GM23338 (cell line): Measurements from ENCODE around the gene ZSCAN9. TPM values are rescaled to one million over a fixed set of nuclear protein-coding genes. Genes with fewer than 3 reads are reported as not detected.
A peak's percentile ranks its signal among the peaks of the same experiment; 100 is the strongest.

Experiments used
- ATAC-seq: fragments of 200-7000 bp; cut with Tn5 transposase; 3 replicates; pipeline ENCODE4 v1.9.1; 2020
- DNase-seq: peaks from one replicate; pipeline ENCODE4 v3.0.0-alpha.2; 2015; ENCODE audit warnings: low spot score
- H2AFZ ChIP-seq: fragments of 200-600 bp; sonication (generic); 2 replicates; pipeline ENCODE4 v1.8.0; 2016; ENCODE audit warnings: antibody characterized with exemption, mild to moderate bottlenecking, moderate library complexity
- H3F3A ChIP-seq: fragments of 200-600 bp; sonication (generic); replicated peaks from 2 replicates; pipeline ENCODE4 v1.8.0; 2017; ENCODE audit warnings: antibody characterized with exemption, mixed run types, low read depth
- H3K27ac ChIP-seq: fragments of 200-600 bp; sonication (generic); 2 replicates; pipeline ENCODE4 v1.6.1; 2016; ENCODE audit warnings: low read depth
- H3K27me3 ChIP-seq: fragments of 200-600 bp; sonication (generic); 2 replicates; pipeline ENCODE4 v1.8.0; 2016; ENCODE audit warnings: mild to moderate bottlenecking, mixed run types, moderate library complexity; ENCODE audit not compliant: insufficient read depth
- H3K36me3 ChIP-seq: fragments of 200-600 bp; sonication (generic); 2 replicates; pipeline ENCODE4 v1.8.0; 2016; ENCODE audit warnings: mild to moderate bottlenecking; ENCODE audit not compliant: insufficient read depth
- H3K4me1 ChIP-seq: fragments of 200-600 bp; sonication (generic); 2 replicates; pipeline ENCODE4 v1.8.0; 2016; ENCODE audit warnings: mild to moderate bottlenecking, moderate library complexity; ENCODE audit not compliant: insufficient read depth
- H3K4me2 ChIP-seq: fragments of 200-600 bp; sonication (generic); 2 replicates; pipeline ENCODE4 v1.7.1; 2017; ENCODE audit warnings: mixed run types
- H3K4me3 ChIP-seq: fragments of 200-600 bp; sonication (generic); 2 replicates; pipeline ENCODE4 v1.6.1; 2016; ENCODE audit warnings: mixed run types
- H3K79me2 ChIP-seq: fragments of 200-600 bp; sonication (generic); replicated peaks from 2 replicates; pipeline ENCODE4 v1.8.0; 2017; ENCODE audit warnings: mild to moderate bottlenecking; ENCODE audit not compliant: insufficient read depth
- H3K9me2 ChIP-seq: fragments of 200-600 bp; sonication (generic); 2 replicates; pipeline ENCODE4 v1.8.0; 2017; ENCODE audit not compliant: insufficient read depth
- H4K20me1 ChIP-seq: fragments of 200-600 bp; sonication (generic); replicated peaks from 2 replicates; pipeline ENCODE4 v1.8.0; 2017; ENCODE audit warnings: mild to moderate bottlenecking; ENCODE audit not compliant: insufficient read depth
- H3K27ac Mint-ChIP-seq: 2 replicates; pipeline ENCODE4 v1.8.0; 2020; ENCODE audit warnings: inconsistent platforms, mild to moderate bottlenecking, moderate library complexity, mixed read lengths
- H3K27me3 Mint-ChIP-seq: 3 replicates; pipeline ENCODE4 v1.8.0; 2022; ENCODE audit warnings: low read depth, mild to moderate bottlenecking, moderate library complexity, mixed read lengths, inconsistent platforms; ENCODE audit not compliant: insufficient read depth, poor library complexity
- H3K36me3 Mint-ChIP-seq: 3 replicates; pipeline ENCODE4 v1.8.0; 2021; ENCODE audit warnings: low read depth, mild to moderate bottlenecking, inconsistent platforms, moderate library complexity, mixed read lengths
- H3K4me1 Mint-ChIP-seq: 3 replicates; pipeline ENCODE4 v1.8.0; 2020; ENCODE audit warnings: mild to moderate bottlenecking, inconsistent platforms, mixed read lengths
- H3K4me3 Mint-ChIP-seq: 3 replicates; pipeline ENCODE4 v1.8.0; 2021; ENCODE audit warnings: moderate library complexity, mild to moderate bottlenecking, inconsistent platforms, mixed read lengths
- H3K9me3 Mint-ChIP-seq: 3 replicates; pipeline ENCODE4 v1.8.0; 2020; ENCODE audit warnings: moderate library complexity, mild to moderate bottlenecking, inconsistent platforms, mixed read lengths
- CREB1 ChIP-seq: fragments of 250-450 bp; sonication (Bioruptor Pico); IDR thresholded peaks from 2 replicates; pipeline ENCODE4 v1.5.0; 2020; ENCODE audit warnings: low read depth, mild to moderate bottlenecking, moderate library complexity
- EZH2 ChIP-seq: fragments of 200-600 bp; sonication (generic); IDR thresholded peaks from one replicate; pipeline ENCODE4 v1.8.0; 2017; ENCODE audit warnings: antibody characterized with exemption, mild to moderate bottlenecking, low read depth; ENCODE audit not compliant: unreplicated experiment
- EZH2phosphoT487 ChIP-seq: fragments of 200-600 bp; sonication (generic); IDR thresholded peaks from one replicate; pipeline ENCODE4 v1.8.1; 2018; ENCODE audit warnings: antibody characterized with exemption; ENCODE audit not compliant: unreplicated experiment
- JUNB ChIP-seq: IDR thresholded peaks from one replicate; pipeline ENCODE4 v1.6.1; 2016; ENCODE audit warnings: antibody characterized with exemption; ENCODE audit not compliant: unreplicated experiment
- NANOG ChIP-seq: IDR thresholded peaks from 2 replicates; pipeline ENCODE4 v1.6.1; 2016; ENCODE audit warnings: antibody characterized with exemption, borderline replicate concordance
- POLR2AphosphoS5 ChIP-seq: IDR thresholded peaks from 2 replicates; pipeline ENCODE4 v1.6.1; 2016; ENCODE audit warnings: antibody characterized with exemption, low read depth
- STAT1 ChIP-seq: IDR thresholded peaks from one replicate; pipeline ENCODE4 v1.6.1; 2016; ENCODE audit warnings: antibody characterized with exemption; ENCODE audit not compliant: unreplicated experiment
- ZNF114 ChIP-seq: fragments of 250-450 bp; sonication (Bioruptor Pico); IDR thresholded peaks from 2 replicates; pipeline ENCODE4 v1.5.0; 2020; ENCODE audit warnings: mild to moderate bottlenecking, moderate library complexity
- ZNF331 ChIP-seq: fragments of 250-450 bp; sonication (Bioruptor Pico); IDR thresholded peaks from 2 replicates; pipeline ENCODE4 v1.5.0; 2020; ENCODE audit warnings: low read depth, mild to moderate bottlenecking, moderate library complexity
- polyA plus RNA-seq: library from polyadenylated mRNA; unstranded; fragments of >200 nt; fragmentation: Nextera tagmentation; extraction: Ambion mirVana; gene quantifications from 2 replicates; pipeline ENCODE4 v1.2.1, GENCODE V29; 2016
- total RNA-seq: library from RNA; depleted of rRNA; stranded (reverse); fragments of >200 nt; shearing (Covaris generic); gene quantifications from 2 replicates; pipeline ENCODE4 v1.2.3, GENCODE V29; 2014
- TF ChIP-seq, protein P1 (sequence below): IDR thresholded peaks from 2 replicates; pipeline ENCODE4 v1.6.1; 2016; ENCODE audit warnings: antibody characterized with exemption
- TF ChIP-seq, protein P2 (sequence below): IDR thresholded peaks from one replicate; pipeline ENCODE4 v1.6.1; 2018; ENCODE audit warnings: antibody characterized with exemption; ENCODE audit not compliant: unreplicated experiment

Gene ZSCAN9
- total and polyA plus RNA-seq, 2 experiments from 2014 or later, result 10.0 to 10.9 TPM

DNA sequence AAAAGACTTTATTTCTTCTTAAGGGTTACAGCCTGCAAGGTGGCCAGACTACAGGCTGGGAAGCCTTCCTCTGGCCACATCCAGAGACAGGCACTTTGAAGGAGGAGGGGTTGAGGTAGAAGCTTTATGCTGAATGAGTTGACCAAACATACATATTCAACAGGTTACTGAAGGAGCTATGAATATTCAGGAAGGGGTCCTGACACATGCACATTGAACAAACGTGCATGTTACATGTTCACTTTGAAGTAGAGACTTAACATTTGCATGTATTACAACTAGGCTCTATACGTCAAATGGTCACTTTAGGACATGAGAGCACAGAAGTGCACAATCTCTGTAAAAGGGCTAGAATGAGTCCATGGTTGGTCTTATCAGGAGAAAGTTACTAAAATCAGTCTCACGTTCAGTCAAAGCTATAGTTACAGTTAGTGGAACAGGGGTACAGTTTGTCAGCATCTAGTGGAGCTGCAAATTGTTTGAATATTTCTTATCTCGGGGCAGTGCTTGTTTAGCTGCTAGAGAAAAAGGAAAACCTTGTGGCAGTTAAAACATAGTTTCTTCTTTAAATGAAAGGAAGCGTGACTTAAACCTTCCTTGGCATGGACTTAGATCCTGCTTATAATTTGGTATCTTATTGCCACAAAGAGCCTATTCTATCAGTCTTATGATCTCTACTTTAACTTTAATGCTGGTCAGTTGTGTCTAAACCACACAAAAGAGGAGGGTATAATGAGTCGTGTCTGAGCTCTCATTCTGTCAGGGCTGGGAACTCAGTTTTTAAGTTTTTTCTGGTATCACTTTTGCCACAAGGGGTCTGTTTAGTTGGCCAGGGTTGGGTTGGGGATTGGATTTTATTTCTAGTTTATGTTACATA is 4.6 kb upstream of the ZSCAN9 start (continued):
- TF ChIP-seq POLR2AphosphoS5, result no peak
- TF ChIP-seq, protein P1, sequence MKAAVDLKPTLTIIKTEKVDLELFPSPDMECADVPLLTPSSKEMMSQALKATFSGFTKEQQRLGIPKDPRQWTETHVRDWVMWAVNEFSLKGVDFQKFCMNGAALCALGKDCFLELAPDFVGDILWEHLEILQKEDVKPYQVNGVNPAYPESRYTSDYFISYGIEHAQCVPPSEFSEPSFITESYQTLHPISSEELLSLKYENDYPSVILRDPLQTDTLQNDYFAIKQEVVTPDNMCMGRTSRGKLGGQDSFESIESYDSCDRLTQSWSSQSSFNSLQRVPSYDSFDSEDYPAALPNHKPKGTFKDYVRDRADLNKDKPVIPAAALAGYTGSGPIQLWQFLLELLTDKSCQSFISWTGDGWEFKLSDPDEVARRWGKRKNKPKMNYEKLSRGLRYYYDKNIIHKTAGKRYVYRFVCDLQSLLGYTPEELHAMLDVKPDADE, result no peak
- no peak for TF ChIP-seq ZNF331

DNA sequence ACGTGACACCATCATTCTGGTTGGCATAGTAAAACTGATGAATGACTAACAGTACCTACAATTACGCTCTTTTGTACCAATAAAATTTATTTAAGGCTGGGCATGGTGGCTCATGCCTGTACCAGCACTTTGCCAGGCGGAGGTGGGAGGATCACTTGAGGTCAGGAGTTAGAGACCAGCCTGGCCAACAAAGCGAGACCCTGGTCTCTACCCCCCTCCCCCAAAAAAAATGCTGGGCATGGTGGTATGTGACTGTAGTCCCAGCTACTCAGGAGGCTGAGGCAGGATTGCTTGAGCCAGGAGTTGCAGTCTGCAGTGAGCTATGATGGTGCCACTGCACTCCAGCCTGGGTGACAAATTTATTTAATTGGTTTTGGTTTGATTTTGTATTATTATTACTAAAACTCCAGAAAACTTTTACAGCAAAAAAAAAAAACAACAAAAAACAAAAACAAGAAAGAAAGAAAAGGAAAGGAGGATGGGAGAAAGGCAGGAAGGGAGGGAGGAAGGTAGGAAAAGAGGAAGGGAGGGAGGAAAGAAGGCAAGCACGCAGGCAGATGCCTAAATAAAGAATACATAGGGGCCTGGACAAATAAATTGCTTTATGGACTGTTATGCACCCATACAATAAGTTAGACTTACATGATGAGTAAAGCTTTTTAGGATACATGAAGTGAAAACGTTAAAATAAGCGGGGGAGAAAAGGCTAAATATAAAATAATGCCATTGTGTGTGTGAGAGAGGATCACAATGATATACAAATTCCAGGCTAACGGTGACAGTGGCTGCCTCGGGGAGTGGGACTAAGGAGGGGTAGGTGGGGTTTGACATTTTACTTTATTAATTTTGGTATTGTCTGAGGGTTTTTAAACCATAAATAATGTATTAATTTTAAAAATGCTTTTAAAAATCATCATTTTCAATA is 682 bp upstream of the ZSCAN9 start:
- H3K4me1 ChIP-seq, result peaks cover 15% of the 10 kb centered on the region; the same call in 1 of the 2 replicates
- peak overlapping the region; percentile 91 for H3K4me3 ChIP-seq
- H3K36me3 ChIP-seq, result peaks cover 17% of the 10 kb centered on the region
- H3K27me3 Mint-ChIP-seq, result peaks cover 25% of the 10 kb centered on the region
- H3K79me2 ChIP-seq, result peaks cover 14% of the 10 kb centered on the region
- H3K4me1 Mint-ChIP-seq, result peaks cover 8% of the 10 kb centered on the region; the same call in 2 of the 3 replicates
- H4K20me1 ChIP-seq, result 0 out of 2 replicates have a peak, but pooled peaks cover 4% of the 10 kb centered on the region
- peak overlapping the region; percentile 97 for H3K4me3 Mint-ChIP-seq
- TF ChIP-seq EZH2phosphoT487 (no peak), EZH2 (no peak), STAT1 (no peak), ZNF331 (no peak), ZNF114 (no peak)
- TF ChIP-seq, protein P1, result no peak
- DNase-seq, result peak; percentile 60
- peaks cover 51% of the 10 kb centered on the region for H3K27me3 ChIP-seq
- H3K27ac Mint-ChIP-seq, result peak overlapping the region; percentile 40
- peak overlapping the region; percentile 79; the same call in 1 of the 2 replicates for H2AFZ ChIP-seq
- no peaks in the 10 kb centered on the region for H3K9me3 Mint-ChIP-seq
- ATAC-seq, result peak; percentile 18; the same call in 2 of the 3 replicates
- no peaks in the 10 kb centered on the region for H3K9me2 ChIP-seq
- H3F3A ChIP-seq, result no peaks in the 10 kb centered on the region
- H3K4me2 ChIP-seq, result peak overlapping the region; percentile 86
- H3K36me3 Mint-ChIP-seq, result peaks cover 23% of the 10 kb centered on the region
- H3K27ac ChIP-seq, result no peak overlapping the region

DNA sequence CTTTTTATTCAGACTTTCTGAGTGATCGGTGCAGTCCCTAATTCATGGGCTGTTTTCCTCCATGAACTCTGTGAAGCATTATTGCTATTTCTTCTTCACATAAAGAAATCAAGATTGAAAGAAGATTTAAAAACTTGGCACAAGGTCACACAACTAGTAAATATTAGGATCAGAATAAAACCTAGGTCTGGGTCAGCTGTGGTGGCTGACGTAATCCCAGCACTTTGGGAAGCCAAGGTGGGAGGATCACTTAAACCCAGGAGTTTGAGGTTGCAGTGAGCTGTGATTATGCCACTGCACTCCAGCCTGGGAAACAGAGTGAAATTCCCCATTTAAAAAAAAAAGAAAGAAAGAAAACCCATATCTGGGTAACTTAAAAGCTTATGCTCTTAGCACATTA is 1.4 kb downstream of the ZSCAN9 start:
- no peak overlapping the region for H3K27ac ChIP-seq
- no peaks in the 10 kb centered on the region for H3K9me3 Mint-ChIP-seq
- ATAC-seq (no peak), DNase-seq (no peak)
- no peak for TF ChIP-seq POLR2AphosphoS5
- TF ChIP-seq JUNB, result no peak
- TF ChIP-seq, protein P1, result no peak
- TF ChIP-seq ZNF331, result no peak
- no peak for TF ChIP-seq ZNF114
- TF ChIP-seq EZH2phosphoT487, result no peak
- no peak for TF ChIP-seq CREB1
- TF ChIP-seq NANOG, result no peak
- TF ChIP-seq, protein P2, sequence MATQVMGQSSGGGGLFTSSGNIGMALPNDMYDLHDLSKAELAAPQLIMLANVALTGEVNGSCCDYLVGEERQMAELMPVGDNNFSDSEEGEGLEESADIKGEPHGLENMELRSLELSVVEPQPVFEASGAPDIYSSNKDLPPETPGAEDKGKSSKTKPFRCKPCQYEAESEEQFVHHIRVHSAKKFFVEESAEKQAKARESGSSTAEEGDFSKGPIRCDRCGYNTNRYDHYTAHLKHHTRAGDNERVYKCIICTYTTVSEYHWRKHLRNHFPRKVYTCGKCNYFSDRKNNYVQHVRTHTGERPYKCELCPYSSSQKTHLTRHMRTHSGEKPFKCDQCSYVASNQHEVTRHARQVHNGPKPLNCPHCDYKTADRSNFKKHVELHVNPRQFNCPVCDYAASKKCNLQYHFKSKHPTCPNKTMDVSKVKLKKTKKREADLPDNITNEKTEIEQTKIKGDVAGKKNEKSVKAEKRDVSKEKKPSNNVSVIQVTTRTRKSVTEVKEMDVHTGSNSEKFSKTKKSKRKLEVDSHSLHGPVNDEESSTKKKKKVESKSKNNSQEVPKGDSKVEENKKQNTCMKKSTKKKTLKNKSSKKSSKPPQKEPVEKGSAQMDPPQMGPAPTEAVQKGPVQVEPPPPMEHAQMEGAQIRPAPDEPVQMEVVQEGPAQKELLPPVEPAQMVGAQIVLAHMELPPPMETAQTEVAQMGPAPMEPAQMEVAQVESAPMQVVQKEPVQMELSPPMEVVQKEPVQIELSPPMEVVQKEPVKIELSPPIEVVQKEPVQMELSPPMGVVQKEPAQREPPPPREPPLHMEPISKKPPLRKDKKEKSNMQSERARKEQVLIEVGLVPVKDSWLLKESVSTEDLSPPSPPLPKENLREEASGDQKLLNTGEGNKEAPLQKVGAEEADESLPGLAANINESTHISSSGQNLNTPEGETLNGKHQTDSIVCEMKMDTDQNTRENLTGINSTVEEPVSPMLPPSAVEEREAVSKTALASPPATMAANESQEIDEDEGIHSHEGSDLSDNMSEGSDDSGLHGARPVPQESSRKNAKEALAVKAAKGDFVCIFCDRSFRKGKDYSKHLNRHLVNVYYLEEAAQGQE, result no peak
- no peak for TF ChIP-seq STAT1
- TF ChIP-seq EZH2, result no peak
- H3K36me3 Mint-ChIP-seq, result peaks cover 41% of the 10 kb centered on the region
- H3K4me2 ChIP-seq, result peak overlapping the region; percentile 86
- no peak overlapping the region for H3K27ac Mint-ChIP-seq
- peak overlapping the region; percentile 91 for H3K4me3 ChIP-seq
- peaks cover 14% of the 10 kb centered on the region; the same call in 1 of the 2 replicates for H3K4me1 ChIP-seq
- H3K4me3 Mint-ChIP-seq, result peak overlapping the region; percentile 97
- 0 out of 2 replicates have a peak, but pooled peaks cover 4% of the 10 kb centered on the region for H4K20me1 ChIP-seq
- H3F3A ChIP-seq, result no peaks in the 10 kb centered on the region
- no peak overlapping the region for H2AFZ ChIP-seq
- H3K27me3 Mint-ChIP-seq, result peaks cover 22% of the 10 kb centered on the region
- no peaks in the 10 kb centered on the region for H3K9me2 ChIP-seq
- H3K27me3 ChIP-seq, result peaks cover 30% of the 10 kb centered on the region
- peaks cover 14% of the 10 kb centered on the region for H3K79me2 ChIP-seq
- H3K36me3 ChIP-seq, result peaks cover 37% of the 10 kb centered on the region
- H3K4me1 Mint-ChIP-seq, result peaks cover 8% of the 10 kb centered on the region; the same call in 2 of the 3 replicates
